ENCODE measurements around the gene PTBP3.

PTBP3 gene

DNA sequence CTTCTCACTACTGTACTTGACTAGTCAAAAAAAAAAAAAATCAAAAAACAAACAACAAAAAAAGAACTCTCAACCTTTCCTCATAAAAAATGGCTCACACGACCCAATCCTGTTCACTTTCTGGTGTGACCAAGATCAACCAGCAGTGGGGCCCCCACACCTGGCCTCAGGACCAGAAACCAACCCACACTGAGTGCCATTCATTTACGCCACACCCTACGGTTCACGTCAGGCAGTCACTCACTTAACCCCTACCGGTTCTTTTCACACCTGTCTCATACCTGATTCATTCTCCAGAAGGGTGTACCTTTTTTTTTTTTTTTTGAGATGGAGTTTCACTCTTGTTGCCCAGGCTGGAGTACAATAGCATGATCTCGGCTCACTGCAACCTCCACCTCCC, 164.1 kb downstream of the PTBP3 start:
- no peak for TF ChIP-seq CTCF (IDR thresholded peaks at IDR 0.05; ENCODE audit: control insufficient read depth, extremely low read depth, insufficient read depth)
- DNase-seq (ENCODE audit: low read depth): no peak

GRCh38 chr9:112168197-112168596, 165.2 kb downstream of the PTBP3 start:
- no peak overlapping the region for H3K4me3 ChIP-seq (ENCODE audit: low read depth, low read length)
- no peak for TF ChIP-seq CTCF (IDR thresholded peaks at IDR 0.05; ENCODE audit: control insufficient read depth, extremely low read depth, insufficient read depth)
- no peak for DNase-seq (ENCODE audit: low read depth)

More for the DNA sequence above, 164.1 kb downstream of the PTBP3 start:
- H3K4me3 ChIP-seq (ENCODE audit: low read depth, low read length): no peak overlapping the region

All from LNCaP clone FGC (cell line).